Measurements from ENCODE around the gene PRPS2.

PRPS2 gene

DNA sequence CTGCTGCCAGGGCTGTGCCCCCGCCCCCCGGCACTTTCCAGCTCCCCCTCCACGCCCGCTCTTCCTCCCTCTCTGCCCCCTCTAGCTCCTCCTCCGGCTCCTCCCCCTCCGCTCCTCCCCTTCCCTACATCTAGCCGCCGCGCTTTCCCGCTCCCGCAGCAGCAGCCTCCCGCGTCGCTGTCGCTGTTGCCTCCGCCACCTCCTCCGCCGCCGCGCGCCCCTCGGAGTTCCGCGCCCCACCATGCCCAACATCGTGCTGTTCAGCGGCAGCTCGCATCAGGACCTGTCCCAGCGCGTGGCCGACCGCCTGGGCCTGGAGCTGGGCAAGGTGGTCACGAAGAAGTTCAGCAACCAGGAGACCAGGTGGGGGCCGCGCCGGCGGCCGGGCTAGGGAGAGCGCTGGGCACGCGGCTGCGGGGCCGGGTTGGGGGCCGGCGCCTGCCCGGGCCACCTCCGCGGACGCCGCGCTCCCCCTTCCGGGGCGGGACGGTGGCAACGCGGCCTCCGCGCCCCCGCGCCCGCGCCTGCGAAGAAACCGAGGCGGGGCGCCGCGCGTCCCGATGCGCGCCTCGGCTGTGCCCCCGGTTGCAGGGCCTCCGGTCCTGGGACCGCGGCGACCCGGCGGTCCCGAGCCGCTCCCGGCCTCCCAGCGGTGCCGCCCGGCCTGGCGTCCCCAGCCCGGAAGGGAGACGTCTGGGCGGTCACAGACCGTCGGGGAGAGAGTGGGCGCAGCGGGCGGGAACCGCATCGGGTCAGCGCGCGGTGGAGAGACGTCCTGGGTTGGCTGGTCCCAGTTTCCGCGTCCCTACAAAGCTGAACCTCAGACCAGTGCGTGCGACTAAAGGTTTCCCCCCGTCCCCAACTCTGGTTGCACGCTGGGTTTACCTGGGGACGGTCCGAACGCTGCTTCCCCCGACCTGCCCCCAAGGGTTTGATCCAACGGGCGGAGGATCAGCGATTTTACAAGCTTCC is at the start of gene PRPS2:
PRPS2 (plus strand) TSS at position 156 of the 972 bp plus-strand sequence; CDS start at position 242, 86 bp downstream.
- peak in 2 of 3 experiments; percentile 28 to 35 for DNase-seq (ENCODE audit: low read depth in 2 of 3, low spot score in 2 of 3)

- no peak for DNase-seq (ENCODE audit: low read depth in 2 of 3, low spot score in 2 of 3)
These were observed 49.8 kb upstream of the PRPS2 start for GRCh38 chrX:12741416-12741815.

GRCh38 chrX:12747433-12747832 is 43.8 kb upstream of the PRPS2 start:
- no peak for DNase-seq (ENCODE audit: low read depth in 2 of 3, low spot score in 2 of 3)

- no peak for DNase-seq (ENCODE audit: low read depth in 2 of 3, low spot score in 2 of 3)
These were observed 39.3 kb upstream of the PRPS2 start for GRCh38 chrX:12751887-12752286.

GRCh38 chrX:12753366-12753765 is 37.8 kb upstream of the PRPS2 start:
- DNase-seq (ENCODE audit: low read depth in 2 of 3, low spot score in 2 of 3) = no peak

DNA sequence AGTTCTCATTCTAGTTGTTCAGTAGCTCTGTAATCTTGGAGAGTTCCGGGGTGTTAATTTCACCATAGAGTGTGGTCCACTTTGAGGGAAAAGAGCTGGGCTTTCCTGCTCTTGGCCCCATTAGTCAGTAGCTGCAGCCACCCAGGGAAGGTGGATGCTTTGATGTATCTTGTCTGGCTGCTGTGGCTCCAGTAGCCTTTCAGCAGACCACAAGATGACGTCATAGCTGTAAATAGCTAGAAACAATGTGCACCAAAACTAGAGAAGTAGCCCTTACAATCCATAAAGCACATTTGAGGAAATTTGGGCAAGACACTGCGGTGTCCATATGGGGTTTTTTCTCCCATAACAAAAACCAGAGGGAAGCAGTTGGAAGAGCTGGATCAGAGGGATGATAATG is 32.9 kb upstream of the PRPS2 start:
- no peak for DNase-seq (ENCODE audit: low read depth in 2 of 3, low spot score in 2 of 3)

DNA sequence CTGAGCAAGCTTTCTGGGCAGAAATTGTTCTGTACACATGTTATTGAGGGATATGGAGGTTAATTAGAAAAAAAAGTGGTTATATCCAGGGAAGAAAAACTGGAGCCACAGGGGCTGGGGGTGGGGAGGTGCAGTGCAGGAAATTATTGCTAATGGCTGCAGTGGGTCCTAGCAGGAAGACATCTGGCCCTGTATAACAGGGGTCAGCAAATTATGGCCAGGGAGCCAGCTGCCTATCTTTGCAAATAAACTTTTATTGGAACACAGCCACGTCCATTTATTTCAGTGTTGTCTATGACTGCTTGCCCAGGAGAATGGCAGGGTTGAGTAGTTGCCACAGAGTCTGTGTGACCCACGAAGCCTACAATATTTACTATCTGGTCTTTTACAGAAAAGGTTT is 23.4 kb upstream of the PRPS2 start:
- no peak for DNase-seq (ENCODE audit: low read depth in 2 of 3, low spot score in 2 of 3)

GRCh38 chrX:12768491-12768890 is 22.7 kb upstream of the PRPS2 start:
- no peak for DNase-seq (ENCODE audit: low read depth in 2 of 3, low spot score in 2 of 3)

DNA sequence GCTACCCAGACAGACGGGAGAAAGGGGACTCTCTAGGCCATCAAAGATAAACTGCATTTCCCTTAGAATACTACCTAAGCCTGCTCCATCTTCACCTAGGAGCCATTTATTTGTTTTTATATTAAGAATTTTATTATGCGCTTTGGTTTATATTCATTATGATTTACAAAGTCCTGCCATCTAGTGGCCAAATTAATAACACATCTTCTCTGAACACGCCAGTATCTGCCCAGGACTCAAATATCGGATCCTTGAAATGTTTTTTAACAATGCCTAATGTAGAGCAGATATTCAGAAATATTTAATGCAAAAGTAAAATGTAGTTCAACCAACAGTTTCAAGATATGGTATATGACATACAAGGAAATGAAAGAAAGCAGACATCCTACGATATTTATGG is 20.8 kb upstream of the PRPS2 start:
- no peak for DNase-seq (ENCODE audit: low read depth in 2 of 3, low spot score in 2 of 3)

- DNase-seq (ENCODE audit: low read depth in 2 of 3, low spot score in 2 of 3) = peak; percentile 25 to 37 (median 32)
These were observed 19.7 kb upstream of the PRPS2 start for GRCh38 chrX:12771445-12772069.

DNA sequence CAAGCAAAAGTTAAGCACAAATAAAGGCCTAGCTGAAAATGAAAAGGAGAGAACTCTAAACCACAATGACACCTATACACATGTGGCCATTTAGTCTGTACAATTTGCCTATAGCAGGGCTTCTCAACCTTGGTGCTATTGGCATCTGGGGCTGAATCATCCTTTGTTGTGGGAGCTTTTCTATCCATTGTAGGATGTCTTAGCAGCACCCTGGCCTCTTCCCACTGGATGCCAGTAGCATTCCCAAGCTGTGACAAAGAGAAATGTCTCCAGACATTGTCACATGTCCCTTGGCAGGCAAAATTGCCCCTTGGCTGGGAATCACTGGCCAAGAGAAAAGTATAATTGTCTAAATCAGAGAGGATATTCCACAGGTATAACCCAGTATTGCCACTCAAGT is 13.5 kb upstream of the PRPS2 start:
- no peak for DNase-seq (ENCODE audit: low read depth in 2 of 3, low spot score in 2 of 3)

GRCh38 chrX:12779534-12779933 is 11.7 kb upstream of the PRPS2 start:
- DNase-seq (ENCODE audit: low read depth in 2 of 3, low spot score in 2 of 3) = no peak

DNA sequence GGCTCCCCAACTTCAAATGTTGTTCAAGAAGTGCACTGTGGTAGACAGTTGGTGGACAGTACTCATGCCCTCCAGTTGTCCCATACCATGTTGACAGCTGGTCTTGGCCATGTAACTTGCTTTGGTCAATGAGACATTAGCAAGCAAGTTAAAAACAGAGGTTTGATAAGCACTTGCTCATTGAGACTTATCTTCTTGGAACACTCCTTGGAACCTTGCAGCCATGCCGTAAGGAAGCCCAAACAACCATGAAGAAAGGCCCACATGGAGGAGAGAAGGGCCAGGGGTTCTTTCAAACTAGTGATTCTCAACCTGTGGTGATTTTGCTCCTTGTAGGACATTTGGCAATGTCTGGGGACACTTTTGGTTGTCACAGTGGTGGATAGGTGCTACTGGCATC is 2.6 kb upstream of the PRPS2 start:
- DNase-seq (ENCODE audit: low read depth in 2 of 3, low spot score in 2 of 3) = no peak

DNA sequence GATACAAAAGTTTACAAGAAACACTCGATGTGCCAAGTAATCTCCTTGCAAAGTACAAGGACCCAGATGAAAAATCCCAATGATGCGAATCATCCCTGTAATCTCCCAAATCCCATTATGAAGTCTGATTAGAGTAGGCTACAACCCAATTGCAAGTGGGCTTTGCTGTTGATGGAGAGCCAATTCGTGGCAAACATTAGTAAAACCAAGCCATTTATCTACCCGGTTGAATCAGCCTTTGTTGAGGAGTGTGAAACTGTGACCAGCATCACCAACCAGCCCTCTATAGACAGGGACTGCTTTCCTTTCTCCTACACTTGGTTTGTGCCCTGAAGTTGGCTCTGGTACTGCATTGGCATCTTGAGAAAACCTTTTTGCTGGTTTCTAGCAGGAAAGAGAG is 1.2 kb upstream of the PRPS2 start:
- DNase-seq (ENCODE audit: low read depth in 2 of 3, low spot score in 2 of 3) = no peak

GRCh38 chrX:12790885-12791256 is 341 bp upstream of the PRPS2 start:
- DNase-seq (ENCODE audit: low read depth in 2 of 3, low spot score in 2 of 3) = no peak

DNA sequence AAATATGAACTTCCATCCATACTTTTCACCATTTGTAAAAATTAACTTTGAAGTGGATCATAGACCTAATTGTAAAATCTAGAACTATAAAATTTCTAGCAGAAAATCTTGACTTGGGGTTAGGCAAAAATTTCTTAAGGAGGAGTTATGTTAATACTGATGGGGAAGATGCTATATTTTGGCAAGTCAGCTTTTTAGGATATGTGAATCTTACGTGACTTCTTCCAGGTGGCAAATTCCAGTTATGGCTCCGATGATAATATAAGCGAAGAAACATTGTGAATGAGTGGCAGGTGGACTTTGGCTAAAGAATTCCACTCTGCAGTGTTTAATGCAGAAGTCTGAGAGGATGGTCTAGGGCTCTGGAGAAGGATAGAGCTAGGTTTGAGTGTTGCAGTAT is 1.5 kb downstream of the PRPS2 start:
- DNase-seq (ENCODE audit: low read depth in 2 of 3, low spot score in 2 of 3) = no peak

GRCh38 chrX:12794654-12795053 is 3.4 kb downstream of the PRPS2 start:
- DNase-seq (ENCODE audit: low read depth in 2 of 3, low spot score in 2 of 3) = no peak

DNA sequence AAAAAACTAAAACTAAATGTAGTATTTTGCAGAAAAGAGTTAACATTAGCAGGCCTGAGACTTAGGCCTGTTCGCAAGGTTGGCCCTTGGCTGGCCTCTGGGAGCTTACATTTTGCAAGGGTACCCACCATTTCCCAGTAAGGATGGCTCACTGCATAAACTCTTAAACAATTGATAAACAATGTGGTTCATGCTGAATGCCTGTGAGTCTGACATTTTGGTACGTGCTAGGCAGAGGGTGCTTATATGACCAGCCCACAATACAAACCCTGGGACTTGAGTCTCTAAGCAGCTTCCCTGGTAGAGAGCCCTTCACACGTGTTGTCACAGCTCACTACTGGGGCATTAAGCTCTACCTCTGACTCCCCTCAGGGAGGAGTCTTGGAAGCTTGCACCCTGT is 7.4 kb downstream of the PRPS2 start:
- DNase-seq (ENCODE audit: low read depth in 2 of 3, low spot score in 2 of 3) = no peak

- DNase-seq (ENCODE audit: low read depth in 2 of 3, low spot score in 2 of 3) = no peak
These were observed 7.9 kb downstream of the PRPS2 start for GRCh38 chrX:12799118-12799517.

GRCh38 chrX:12802741-12803140 is 11.5 kb downstream of the PRPS2 start:
- no peak for DNase-seq (ENCODE audit: low read depth in 2 of 3, low spot score in 2 of 3)

DNA sequence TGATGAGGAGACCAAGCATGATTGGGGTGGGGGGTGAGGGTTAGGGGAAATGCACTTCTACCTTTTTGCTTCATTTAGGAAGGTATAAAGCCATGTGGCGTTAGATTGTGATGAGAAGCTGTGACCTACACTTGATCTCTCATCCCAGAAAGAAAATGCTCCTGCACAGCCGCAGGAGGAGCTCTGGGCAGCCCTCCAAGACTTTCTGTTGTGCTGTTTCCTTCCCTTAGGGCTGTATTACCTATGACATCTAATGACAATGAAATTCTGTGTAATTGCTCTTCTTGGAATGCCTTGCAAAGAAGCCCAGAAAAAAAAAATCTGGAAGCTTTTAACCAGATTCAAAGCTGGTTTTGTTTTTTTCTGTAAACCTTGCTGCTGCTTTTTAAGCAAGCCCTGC is 13.4 kb downstream of the PRPS2 start:
- no peak for DNase-seq (ENCODE audit: low read depth in 2 of 3, low spot score in 2 of 3)

GRCh38 chrX:12805333-12805732 is 14.1 kb downstream of the PRPS2 start:
- no peak for DNase-seq (ENCODE audit: low read depth in 2 of 3, low spot score in 2 of 3)

- DNase-seq (ENCODE audit: low read depth in 2 of 3, low spot score in 2 of 3) = no peak
These were observed 20.4 kb downstream of the PRPS2 start for GRCh38 chrX:12811658-12812057.
